COLO668 (cell line): ENCODE results near the gene HAND1.

Source experiments
- DNase-seq: peaks from one replicate; lab custom pipeline; 2025; ENCODE audit not compliant: unreplicated experiment; lab: John Stamatoyannopoulos, UW

The HAND1 gene

GRCh38 chr5:154479944-154480750 is 2.1 kb upstream of the HAND1 start:
- DNase-seq = no peak

GRCh38 chr5:154479160-154479943 is 1.3 kb upstream of the HAND1 start:
- DNase-seq = no peak

GRCh38 chr5:154478752-154479159 is 729 bp upstream of the HAND1 start:
- DNase-seq = no peak

GRCh38 chr5:154477382-154478223 is 424 bp downstream of the HAND1 start:
- peak; percentile 37 for DNase-seq

- DNase-seq = no peak
These were observed 1.4 kb downstream of the HAND1 start for GRCh38 chr5:154476354-154477205.

GRCh38 chr5:154475591-154476353 is 2.3 kb downstream of the HAND1 start:
- peak; percentile 17 for DNase-seq

- DNase-seq = no peak
These were observed 3.4 kb downstream of the HAND1 start for GRCh38 chr5:154474396-154475334.

- DNase-seq = no peak
These were observed 4.3 kb downstream of the HAND1 start for GRCh38 chr5:154473581-154474283.

GRCh38 chr5:154472871-154473580 is 5.0 kb downstream of the HAND1 start:
- DNase-seq = no peak

GRCh38 chr5:154470947-154471870 is 6.8 kb downstream of the HAND1 start:
- DNase-seq = no peak

GRCh38 chr5:154470137-154470536 is 7.9 kb downstream of the HAND1 start:
- DNase-seq = no peak

GRCh38 chr5:154467655-154468354 is 10.2 kb downstream of the HAND1 start:
- peak; percentile 62 for DNase-seq

- no peak for DNase-seq
These were observed 11.4 kb downstream of the HAND1 start for GRCh38 chr5:154466671-154467070.

- no peak for DNase-seq
These were observed 11.9 kb downstream of the HAND1 start for GRCh38 chr5:154466147-154466546.

- DNase-seq = no peak
These were observed 12.9 kb downstream of the HAND1 start for GRCh38 chr5:154465169-154465568.

- no peak for DNase-seq
These were observed 13.6 kb downstream of the HAND1 start for GRCh38 chr5:154464438-154464837.
